GM19452 (cell line): ENCODE results near the gene CPTP.

Source experiments
- ATAC-seq: cut with Tn5 transposase; IDR thresholded peaks from one replicate; pipeline ENCODE4 v1.9.1; 2021; ENCODE audit not compliant: unreplicated experiment

Gene CPTP

DNA sequence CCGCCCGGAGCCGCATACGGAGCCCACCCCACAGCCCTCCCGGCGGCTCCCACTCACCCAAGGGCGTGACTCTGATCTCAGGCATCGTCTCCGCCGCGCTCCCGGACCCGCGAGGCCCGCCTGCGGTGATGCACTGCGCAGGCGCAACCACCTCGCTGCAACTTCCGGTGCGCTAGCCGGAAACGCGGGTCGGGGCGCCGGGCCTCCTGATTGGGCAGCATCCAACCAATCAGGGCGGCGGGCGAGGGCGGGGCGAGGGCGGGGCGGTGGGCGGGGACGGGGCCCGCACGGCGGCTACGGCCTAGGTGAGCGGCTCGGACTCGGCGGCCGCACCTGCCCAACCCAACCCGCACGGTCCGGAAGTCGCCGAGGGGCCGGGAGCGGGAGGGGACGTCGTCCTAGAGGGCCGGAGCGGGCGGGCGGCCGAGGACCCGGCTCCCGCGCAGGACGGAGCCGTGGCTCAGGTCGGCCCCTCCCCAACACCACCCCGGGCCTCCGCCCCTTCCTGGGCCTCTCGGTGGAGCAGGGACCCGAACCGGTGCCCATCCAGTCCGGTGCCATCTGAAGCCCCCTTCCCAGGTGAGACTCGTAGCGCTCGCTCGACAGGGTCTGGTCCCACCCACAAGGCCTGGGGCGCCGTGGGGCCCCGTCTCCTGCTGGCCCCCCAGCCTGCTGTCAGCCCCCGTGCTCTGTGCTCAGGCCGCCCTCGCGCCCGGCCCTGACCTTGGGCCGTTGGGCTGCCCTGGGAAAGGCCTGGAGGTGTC, at the start of gene CPTP, which contains the start of gene INTS11:
TSS of gene CPTP (plus strand) at position 279 of the 764 bp plus-strand sequence. CDS start 2,109 bp downstream, outside the sequence.
TSS of gene INTS11 (minus strand) at position 137 of the 764 bp plus-strand sequence. CDS start at position 85, 52 bp downstream.
- ATAC-seq, result peak; percentile 74

DNA sequence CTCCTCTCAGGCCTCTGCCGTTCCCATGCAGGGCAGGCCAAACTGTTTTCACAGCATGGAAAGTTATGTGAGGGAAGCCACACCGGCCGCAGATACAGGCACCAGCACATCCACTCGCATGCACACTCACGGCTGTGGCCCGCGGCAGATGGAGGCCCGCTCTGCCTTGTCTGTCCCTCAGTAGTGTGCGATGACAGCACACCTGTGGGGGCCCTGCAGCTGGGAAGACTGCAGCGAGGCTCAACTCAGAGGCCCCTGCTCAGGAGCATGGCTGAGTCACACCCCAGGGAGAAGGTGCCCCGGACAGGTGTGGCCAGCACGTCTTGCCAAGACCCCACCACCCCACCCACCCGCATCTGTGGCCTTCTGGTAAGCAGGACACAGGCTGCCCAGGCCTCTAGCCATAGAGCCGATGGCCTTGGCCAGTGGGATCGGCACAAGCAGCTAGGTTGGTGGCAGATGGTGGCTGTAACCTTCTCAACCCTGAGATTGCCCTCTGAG, 49.6 kb upstream of the CPTP start:
- ATAC-seq, result no peak

DNA sequence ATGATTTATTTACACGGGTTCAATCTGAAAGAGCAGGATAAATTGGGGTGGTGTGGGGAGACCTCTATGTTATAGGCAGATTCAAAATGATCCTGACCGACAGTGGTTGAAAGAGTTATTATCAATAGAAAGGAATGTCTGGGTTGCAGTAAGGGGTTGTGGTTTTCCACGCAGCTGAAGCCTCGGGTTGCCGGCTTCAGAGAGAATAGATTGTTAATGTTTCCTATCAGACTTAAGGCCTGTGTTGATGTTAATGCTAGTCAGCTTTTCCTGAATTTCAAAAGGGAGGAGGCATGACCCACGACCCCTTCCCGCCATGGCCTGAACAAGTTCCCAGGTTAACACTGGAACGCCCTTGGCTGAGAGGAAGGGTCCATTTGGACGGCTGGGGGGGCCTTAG, 48.8 kb upstream of the CPTP start:
- no peak for ATAC-seq

DNA sequence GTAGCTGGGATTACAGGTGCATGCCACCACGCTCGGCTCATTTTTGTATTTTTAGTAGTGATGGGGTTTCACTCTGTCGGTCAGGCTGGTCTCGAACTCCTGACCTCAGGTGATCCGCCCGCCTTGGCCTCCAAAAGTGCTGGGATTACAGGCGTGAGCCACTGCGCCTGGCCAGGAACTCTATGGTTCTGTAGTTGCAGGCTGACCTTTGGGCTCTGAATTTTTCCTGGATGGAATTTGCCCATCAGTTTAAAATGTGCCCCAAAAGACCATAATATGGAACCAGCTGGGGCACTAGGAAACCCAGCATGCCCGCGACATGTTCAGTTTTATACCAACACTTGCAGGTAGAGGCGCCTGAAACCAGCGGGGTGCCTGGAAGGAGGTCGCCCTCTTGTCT, 46.0 kb upstream of the CPTP start:
- no peak for ATAC-seq

DNA sequence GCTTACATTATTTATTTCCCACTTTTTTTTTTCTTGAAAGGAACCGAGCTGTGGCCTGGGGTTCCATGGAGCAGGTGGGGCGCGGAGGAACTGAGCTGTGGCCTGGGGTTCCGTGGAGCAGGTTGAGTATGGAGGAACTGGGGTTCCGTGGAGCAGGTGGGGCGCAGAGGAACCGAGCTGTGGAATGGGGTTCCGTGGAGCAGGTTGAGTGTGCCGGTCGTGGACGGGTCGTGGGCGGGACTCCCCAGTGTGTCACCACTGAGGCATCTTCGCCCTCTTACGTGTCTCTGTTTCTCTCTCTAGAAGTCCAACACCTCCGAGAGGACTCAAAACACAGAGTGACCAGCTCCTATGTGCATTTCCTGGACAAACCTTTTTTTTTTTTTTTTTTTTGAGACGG, 45.6 kb upstream of the CPTP start:
- ATAC-seq, result no peak

DNA sequence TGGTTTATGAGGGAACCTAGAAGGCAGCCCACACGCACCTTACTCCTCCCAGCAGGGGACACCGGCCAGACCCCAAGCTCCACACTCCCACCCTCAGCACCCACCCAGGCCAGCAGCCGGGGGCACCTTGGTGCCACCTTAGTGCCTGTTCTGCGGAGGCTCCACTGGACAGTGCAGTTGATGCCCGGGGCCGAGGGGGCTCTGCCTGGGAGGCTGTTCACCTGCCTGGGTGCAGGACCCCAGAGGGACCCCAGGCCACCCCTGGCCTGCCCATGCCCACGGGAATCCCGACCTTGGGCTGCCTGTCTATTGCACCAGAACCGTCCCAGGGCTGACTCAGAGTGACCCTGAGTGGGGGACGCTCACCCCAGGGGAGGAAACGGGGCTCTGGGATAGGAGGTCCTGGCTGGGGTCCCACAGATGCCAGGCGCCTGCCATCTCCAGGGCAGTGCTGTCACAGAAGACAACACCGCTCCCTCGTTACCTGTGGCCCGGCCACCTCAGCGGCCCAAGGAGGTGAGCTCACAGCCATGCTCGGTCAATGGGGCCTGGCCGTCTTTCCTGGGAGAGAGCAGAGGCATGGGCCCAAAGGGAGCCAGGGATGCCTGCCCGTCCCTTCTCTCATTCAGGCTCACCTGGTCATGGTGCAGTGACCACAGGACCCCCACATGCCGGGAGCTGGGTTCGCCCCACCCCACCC, 43.7 kb upstream of the CPTP start:
- no peak for ATAC-seq

DNA sequence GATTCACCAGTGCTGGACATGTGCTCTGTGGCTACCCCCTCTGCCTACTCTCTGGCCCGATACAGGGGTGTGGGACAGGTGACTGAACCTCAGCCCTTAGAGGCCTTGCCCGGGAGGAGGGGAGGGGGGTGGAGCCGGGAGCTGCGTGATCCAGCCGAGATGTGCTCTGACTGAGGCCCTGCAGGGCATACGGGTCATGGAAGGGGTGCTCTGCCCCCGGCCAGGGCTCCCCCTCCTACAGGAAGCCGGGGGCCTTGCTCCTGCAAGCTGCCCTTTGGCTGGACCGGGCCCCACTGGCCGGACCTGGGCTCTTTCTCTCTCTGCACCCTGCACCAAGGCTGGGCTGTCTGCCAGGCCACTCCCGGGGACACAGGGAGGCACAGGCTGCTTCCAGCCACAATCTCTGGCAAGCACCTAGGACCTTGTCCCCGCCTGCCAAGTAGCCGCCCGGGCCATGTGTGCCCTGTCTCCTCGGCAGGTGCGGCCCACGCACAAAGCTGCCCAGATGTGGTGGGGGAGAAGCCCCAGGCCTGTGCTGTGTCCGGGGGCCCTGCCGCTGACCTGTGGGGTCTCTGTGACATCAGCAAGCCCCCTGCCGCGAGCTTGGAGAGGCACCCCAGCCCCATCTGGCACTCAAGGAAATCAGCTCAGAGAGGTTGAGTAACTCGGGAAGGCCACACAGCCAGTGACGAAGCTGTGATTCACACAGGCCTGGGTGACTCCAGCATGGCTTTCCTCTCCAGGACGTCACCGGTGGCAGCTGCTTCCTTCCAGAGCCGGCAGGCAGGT, 42.9 kb upstream of the CPTP start:
- ATAC-seq, result no peak

DNA sequence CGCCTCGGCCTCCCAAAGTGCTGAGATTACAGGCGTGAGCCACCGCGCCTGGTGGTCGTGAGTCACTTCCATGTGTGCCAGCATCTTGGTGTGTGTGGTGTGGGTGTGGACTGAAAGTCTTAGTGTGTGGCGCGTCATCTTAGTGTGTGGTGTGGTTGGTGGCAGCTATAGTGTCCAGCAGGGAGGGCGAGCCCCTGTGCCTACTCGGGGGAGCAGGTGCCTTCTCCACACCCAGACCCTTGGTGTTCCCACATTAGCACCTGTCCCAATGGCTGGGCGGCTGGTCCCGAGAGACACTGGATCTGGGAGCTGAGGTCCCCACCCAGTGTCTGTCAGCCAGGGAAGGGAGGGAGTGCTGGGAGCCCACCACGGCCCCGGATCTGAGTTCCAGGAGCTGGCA, 41.6 kb upstream of the CPTP start:
- ATAC-seq, result no peak

DNA sequence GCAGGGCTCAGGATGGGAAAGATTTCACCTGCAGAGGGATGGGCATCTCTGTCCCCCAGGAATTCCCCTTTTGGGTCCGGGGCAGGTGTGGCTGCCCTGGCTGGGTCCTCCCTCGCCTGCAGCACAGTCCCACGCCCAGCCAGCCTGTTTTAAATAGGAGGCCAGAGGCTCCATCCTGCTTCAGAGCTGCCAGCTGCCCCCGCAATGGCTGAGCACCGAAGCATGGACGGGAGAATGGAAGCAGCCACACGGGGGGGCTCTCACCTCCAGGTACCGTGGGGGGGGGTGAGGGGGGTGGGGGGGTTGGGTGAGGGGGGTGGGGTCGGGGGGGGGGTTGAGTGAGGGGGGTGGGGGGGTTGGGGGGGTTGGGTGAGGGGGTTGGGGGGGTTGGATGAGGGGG, 40.8 kb upstream of the CPTP start:
- ATAC-seq, result no peak

DNA sequence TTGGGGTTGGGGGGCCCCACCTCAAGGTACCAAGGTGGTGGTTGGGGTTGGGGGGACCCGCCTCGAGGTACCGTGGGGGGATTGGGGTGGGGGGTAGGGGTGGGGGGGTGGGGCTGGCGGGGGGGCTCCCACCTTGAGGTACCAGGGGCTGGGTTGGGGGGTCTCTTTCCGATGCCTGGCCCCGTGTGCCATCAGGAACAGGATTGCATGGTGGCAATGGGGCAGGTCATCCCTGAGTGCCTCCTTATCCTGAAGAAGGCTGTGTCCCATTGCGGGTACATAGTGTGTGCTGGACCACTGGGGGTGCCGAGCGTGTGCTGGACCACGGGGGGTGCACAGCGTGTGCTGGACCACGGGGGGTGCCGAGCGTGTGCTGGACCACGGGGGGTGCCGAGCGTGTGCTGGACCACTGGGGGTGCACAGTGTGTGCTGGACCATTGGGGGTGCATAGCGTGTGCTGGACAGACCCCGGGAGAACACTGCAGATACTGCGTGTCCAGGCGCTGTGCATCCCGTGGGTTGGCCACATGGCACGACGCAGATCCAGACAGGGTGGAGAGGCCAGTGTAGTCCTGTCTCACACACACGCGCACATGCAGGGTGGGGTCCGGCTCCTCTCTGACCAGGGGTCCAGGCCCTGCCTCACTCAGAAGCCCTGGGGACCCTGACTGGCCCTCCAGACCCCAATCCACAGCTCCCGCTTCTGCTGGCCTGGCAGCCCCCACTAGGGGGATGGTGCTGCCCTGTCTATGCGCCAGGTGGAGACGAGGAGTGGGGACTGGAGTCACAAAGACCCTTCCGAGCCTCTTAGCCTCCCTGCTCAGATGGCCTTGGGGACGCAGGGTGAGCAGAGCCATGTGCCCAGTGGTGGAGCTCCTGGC, 40.1 kb upstream of the CPTP start:
- no peak for ATAC-seq

DNA sequence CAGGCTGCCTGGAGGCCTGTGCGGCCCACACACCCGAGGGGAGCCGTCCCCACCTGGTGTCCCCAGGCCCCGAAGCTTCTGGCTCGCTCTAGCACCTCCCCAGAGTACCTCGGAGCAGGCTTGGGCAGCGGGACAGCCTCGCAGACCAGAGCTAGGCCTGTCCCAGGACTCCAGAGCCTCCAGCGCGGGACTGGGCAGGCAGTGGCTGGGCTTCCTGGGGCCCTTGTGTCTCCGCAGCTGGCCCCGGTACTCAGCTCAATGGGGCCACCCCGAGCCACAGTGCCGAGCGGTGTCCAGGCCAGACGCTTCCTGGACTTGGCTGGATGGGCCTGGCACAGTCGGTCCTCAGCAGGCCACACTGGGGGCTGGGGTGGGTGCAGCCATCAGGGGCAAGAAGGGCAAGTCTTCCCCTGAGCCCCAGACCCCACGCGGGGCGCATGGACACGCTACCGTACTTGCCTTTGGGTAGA, 39.5 kb upstream of the CPTP start:
- no peak for ATAC-seq

DNA sequence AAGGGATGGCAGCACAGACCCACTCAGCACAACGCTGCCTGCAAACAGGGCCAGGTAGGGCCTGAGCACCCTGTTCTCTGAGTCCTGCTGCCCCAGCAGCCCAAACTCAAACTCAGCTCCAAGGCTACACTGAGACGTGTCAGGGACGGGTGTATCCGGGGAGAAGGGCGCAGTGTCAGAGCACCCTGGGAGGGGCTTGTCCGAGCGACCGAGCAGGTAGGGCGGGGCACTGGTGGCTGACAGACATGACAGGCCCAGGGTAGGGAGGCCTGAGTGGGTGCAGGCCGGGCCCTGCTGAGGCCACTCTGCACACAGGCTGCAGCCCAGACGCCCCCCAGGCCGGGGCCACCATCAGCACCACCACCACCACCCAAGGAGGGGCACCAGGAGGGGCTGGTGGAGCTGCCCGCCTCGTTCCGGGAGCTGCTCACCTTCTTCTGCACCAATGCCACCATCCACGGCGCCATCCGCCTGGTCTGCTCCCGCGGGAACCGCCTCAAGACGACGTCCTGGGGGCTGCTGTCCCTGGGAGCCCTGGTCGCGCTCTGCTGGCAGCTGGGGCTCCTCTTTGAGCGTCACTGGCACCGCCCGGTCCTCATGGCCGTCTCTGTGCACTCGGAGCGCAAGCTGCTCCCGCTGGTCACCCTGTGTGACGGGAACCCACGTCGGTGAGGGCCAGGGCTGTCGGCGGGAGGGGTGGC, 38.8 kb upstream of the CPTP start:
- no peak for ATAC-seq

DNA sequence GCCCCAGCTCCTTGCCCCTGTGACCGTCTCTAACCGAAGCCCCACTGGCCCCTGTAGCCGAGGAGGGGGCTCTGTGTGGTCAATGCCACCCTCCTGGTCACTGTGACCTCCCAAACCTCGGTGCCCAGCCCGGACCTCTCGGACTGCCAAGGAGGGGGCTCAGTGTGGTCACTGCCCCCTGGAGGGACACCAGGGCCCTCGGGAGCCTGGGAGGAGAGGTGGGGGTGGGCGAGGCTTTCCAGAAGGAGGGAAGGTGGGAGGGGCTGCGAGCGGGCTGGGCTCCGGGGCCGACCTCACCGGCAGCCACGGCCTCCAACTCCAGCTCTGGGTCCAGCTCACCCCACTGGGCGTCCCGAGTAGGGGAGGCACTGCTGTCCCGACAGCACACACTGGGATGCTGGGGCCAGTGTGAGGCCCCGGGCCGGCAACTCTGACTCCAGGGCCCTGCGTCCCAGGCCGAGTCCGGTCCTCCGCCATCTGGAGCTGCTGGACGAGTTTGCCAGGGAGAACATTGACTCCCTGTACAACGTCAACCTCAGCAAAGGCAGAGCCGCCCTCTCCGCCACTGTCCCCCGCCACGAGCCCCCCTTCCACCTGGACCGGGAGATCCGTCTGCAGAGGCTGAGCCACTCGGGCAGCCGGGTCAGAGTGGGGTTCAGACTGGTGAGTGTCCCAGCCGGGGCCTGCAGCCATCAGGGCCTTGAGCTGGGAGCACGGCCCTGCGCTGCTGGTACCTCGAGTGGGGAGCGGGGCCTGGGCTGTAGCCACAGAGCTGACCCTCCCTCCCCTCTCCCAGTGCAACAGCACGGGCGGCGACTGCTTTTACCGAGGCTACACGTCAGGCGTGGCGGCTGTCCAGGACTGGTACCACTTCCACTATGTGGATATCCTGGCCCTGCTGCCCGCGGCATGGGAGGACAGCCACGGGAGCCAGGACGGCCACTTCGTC, 38.0 kb upstream of the CPTP start:
- ATAC-seq, result no peak

DNA sequence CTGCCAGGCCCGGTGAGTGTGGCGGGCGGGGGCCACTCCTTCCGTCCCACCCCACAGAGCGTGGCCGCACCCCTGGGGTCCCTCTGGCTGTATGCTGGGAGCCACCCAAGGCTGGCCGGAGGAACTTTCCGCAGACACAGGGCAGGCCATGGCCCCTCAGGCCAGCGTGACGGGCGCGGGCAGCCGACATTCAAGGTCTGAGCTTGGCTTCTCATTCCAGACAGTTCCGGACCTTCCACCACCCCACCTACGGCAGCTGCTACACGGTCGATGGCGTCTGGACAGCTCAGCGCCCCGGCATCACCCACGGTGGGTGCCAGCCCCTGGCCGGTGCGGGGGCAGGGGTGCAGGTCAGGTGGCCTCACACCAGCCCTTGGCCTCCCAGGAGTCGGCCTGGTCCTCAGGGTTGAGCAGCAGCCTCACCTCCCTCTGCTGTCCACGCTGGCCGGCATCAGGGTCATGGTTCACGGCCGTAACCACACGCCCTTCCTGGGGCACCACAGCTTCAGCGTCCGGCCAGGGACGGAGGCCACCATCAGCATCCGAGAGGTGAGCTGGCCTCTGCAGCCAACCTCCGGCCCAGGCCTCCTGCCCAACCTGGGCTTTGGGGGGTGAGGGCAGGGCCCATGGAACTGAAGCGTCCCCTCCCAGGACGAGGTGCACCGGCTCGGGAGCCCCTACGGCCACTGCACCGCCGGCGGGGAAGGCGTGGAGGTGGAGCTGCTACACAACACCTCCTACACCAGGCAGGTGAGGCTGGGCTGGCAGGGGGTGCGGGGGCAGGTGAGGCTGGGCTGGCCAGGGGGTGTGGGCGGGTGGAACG, 37.1 kb upstream of the CPTP start:
- ATAC-seq, result no peak

DNA sequence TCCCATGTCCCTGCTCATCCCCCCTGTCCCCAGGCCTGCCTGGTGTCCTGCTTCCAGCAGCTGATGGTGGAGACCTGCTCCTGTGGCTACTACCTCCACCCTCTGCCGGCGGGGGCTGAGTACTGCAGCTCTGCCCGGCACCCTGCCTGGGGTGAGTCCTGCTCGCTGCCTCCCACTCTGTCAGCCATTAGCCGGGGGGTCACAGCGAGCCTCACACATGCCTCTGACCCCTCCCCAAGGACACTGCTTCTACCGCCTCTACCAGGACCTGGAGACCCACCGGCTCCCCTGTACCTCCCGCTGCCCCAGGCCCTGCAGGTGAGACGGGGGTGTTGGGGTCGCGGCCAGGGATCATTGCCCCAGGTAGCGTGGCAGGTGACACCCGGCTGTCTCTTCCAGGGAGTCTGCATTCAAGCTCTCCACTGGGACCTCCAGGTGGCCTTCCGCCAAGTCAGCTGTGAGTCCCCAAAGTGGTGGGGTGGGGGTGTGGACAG, 34.3 kb upstream of the CPTP start:
- no peak for ATAC-seq

DNA sequence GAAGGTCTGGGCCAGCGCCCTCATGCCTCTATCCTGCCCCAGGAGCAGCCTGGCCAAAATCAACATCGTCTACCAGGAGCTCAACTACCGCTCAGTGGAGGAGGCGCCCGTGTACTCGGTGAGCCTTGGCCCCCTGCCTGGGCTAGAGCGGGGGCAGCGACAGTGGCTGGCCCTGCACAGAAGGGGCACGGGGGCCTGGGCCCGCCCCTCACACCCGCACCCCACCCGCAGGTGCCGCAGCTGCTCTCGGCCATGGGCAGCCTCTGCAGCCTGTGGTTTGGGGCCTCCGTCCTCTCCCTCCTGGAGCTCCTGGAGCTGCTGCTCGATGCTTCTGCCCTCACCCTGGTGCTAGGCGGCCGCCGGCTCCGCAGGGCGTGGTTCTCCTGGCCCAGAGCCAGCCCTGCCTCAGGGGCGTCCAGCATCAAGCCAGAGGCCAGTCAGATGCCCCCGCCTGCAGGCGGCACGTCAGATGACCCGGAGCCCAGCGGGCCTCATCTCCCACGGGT, 33.5 kb upstream of the CPTP start:
- no peak for ATAC-seq
